HT-29 (cell line): ENCODE data around the gene UBQLN4. TPM values are rescaled to one million over a fixed set of nuclear protein-coding genes. Genes with fewer than 3 reads are reported as not detected.
A peak's percentile ranks its signal among the peaks of the same experiment; 100 is the strongest.

Source experiments
- DNase-seq: peaks from one replicate; pipeline ENCODE4 v3.0.0-alpha.2; 2015; ENCODE audit warnings: low spot score
- total RNA-seq: library from RNA; depleted of rRNA; stranded (reverse); fragments of >200 nt; shearing (Covaris generic); gene quantifications from 2 replicates; pipeline ENCODE4 v1.2.3, GENCODE V29; 2014; rRNA removed

The UBQLN4 gene
- total RNA-seq, 1 experiment from 2014 or later = 41.0 TPM

DNA sequence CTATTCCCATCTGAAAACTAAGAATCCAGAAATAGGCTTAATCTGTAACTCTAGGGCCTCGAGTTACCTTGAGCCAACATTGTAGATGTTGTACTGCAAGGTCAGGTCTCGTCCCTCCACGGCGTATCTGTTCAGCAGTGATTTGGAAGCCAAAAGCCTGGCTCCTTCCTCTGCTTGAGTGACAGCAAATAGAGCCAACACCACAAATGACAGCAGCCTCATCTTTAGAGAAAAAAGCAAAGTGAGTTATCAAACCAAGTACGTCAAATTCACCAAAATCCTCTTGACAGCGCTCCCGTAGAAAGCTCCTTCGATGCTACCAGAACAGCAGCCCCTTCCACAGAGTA is 33.7 kb downstream of the UBQLN4 start:
- DNase-seq = no peak

DNA sequence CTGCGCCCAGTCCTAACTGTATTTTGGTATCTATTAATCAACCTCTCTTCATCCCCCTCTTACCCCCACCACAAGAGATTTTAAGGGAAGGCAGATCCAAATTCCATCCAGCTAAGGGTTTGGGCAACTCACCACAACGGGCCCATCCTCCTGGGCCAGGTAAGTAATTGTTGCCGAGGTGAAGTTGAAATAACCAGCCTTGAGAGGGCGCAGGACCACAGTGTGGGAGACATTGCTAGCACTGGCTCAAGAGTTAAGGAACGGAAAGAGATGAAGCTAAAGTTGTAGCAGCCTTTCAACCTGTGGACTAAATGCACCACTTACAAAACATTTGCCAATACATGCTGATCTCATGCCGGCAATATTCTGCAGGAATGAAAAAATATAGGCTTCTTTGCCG is 38.8 kb downstream of the UBQLN4 start:
- DNase-seq = no peak

DNA sequence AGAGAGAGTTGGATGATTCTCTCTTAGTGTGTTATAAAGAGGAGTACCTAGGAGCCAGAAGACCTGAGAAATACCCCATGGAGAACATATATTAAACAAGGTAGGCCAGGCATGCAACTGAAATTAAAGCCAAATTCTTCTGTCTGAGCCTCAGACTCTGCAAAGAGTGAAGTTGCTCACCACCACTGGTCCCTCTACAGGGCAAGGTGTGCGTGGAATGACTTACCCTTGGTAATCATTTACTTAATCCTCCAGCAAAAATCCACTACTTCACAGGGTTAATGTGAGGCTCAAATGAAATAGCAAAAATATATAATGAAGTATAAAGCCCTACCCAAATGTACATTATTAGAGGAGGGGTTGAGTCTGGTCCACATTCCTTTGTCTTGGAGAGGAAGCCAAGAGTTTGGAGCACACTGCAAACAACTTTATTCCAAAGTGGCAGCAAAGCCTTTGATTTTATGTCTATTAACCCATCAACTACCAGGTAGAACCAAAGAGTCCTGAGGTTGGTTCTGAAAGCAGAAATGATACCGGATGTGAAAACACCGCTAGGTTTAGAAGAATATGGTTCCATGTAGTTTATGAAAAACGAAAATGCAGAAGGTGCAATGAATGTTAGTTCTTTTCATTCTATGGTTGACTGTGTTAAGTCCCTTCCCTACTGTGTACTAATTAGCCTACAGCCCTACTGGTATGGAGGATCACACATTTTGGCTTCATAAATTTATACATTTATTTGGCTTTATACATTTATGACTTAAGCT is 41.4 kb downstream of the UBQLN4 start:
- no peak for DNase-seq

DNA sequence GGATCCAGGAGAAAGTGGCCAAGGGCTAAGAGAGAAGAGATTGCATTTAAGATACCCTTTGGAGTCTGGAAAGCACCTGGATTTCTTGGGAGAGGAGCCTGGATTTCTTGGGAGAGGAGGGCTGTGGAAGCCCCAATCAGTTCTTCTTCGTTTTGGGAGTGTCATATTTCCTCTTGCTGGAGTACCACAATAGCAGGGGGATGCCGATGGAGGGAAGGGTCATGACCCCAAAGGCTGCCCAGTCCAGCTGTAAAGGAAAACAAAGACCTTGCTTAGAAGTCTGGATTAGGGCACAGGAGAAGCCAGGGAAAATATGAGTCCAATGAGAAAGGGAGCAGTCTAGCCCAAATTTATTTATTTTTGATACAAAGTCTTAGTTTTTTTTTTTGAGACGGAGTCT is 44.2 kb downstream of the UBQLN4 start:
- DNase-seq = no peak

DNA sequence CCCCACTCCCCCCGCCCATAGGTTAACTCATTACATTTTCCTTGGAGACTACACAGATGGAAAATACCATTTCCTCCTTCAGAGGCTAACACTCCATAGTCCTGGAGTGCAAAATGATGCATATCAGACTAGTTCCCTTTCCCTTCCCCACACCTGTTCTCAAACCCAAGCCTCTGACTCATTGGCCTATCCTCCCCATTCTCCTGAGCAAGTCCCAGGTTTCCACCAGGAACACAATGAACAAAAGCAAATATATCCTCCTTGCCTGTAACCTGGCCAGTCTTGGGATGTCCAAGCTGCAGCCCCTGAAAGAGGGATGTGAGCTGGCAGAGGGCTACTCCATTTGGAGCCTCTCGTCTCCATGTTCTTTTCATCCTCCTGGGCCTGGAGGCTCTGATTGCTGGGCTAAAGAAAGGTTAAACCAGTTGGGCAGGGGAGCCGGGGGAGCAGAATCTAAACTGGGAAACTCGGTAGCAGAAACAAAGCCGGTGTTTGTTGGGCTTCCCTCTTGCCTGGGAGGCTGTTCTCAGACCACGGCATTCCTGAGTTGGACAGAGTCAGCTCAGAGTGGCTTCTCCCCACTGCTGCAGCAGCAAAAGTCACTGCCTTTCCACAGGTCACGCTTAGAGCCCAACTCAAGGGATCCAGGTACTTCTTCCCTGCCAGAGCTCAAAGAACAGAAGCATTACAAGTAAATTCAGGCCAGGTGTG is 46.8 kb downstream of the UBQLN4 start:
- peak; percentile 72 for DNase-seq

DNA sequence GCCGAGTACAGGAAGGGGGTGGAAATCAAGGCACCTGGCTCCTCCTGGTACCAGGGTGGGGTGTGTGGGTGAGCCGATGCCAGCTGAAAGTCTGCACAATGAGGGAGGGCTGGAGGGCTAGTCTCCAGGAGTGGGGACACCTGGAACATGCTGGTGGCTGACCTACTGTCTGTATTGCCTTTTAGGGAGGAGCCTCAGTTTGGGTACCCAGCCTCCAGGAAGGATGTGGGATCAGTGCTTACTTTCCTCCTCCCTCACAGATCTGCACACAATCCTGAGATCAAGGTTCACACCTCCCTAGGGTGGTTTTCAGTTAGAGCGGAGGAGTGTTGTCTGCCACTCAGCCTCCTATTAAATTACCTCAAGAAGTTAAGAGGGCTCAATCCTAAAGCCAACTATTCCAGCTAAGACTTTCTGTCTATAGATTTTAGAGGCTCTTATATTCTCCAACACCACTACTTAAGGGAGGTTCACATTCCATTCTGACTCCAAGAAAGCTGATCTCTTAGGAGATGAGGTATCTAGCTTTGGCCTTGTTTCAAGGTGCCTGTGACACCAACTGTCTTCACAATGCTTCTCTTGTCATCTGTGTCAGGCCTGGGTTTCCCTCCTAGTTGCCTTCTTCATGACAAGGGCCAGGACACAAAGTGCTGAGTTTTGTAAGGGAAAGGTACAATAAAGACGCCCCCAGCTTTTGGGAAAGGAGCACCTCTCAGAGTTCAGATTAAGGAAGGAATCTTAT is 48.6 kb downstream of the UBQLN4 start:
- DNase-seq = peak; percentile 78

DNA sequence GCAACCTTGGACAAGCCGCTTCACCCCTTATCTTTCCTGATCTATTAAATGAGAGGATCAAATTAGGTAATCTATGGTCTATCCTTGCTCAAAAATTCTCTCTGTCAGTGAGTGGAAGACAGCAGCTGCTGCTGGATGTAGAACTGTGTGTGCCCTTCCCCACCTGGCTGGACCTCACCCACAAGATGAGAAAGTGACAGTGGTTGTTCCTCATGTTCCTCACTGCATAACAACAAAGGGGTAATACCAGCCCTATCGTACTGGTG is 49.7 kb downstream of the UBQLN4 start:
- DNase-seq = no peak

DNA sequence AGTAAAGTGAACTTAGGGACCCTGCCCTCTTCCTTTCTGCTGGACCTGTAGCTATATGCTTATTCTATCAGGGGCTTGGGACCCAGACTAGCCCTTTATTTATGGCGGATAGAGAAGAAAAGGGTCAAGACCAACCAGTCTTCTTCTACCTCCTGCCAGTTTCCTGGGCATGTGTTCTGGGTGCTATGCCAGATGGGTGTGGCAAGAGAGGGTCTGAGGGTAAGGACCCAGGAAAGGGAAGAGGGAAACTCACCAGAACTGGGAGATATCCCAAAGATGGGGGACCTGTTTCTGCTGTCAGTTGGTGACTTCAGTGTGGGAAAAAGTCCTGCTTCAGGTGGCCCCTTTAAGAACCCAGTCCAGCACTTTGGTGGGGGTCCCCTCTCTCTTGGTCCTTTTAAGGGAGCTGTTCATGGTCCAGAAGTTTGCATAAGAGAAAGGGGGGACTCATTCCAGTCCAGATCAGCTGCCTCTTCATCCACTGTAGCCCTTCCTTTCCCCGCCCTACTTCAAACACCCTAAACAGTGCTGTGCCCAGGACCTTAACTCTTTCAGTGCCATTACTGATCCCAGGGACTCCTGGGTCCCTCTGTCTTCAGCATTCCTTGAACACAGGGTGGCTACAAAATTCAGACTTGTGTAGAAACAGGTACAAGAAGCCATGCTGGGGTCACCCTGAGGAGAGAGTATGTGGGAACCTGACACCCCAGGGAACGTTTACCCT is 51.2 kb downstream of the UBQLN4 start:
- peak; percentile 80 for DNase-seq

DNA sequence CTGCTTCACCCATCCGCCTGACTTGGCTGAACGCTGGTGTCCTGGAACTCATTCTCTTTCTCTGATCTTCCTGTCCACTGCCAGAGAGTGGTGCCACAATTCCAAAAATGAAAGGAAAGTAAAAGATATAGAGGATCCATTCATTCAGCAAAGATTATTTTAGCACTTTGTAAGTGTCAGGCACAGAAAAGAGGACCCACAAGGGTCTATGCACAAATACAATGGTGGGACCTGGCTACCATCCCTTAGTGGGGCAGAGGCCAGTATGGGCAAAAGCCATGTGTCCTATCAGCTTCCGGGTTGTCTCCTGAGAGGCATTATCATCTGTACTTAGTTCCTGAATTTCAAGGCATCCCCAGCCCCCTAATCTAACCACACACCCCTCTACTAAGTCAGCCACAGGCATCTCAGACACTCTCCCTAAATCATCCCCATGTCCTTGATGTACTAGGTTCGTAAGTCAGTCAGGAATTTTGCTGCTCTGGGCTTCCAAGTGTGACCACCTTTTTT is 51.9 kb downstream of the UBQLN4 start:
- DNase-seq = peak; percentile 66

DNA sequence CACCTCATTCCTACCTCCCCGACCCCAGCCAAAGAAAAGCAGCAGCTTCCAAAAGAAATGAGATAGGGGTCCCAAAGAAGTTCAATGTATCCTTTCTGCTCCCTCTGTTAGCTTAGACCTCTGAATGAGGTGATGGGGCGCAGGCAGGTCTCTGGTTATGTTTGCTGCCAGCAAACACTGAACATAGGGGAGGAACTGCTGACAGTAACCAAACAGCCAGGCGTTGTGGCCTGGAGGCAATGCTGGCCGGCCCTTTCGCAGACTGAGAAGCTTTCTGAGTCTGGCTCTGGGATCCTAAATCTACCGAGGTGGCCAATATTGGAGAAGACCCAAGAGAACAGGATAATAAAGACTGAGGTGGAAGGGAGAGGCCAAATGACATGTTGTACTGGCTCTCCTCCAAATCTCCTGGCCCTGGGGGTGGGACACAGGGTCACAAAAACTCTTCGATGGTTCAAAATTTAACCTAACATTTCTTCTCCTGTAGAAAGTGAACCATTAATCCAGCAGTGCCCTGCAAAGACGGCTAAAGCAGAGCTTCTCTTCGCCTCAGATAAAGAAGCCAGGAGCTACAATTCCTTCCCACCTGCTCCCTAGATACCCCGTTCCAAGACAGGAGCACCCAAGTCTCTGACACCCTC is 52.5 kb downstream of the UBQLN4 start:
- peak; percentile 64 for DNase-seq

DNA sequence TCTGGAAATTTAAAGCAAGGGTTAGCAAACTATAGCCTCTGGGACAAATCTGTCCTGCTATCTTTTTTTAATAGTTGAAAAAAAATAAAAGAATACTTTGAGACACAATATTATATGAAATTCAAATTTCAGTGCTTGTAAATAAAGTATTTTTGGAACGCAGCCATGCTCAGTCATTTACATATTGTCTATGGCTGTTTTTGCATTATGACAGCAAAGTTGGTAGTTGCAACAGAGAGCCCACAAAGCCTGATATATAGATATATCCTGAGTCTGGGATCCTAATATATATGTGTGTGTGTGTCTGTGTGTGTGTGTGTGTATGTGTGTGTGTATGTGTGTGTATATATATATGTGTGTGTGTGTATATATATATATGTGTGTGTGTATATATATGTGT is 53.6 kb downstream of the UBQLN4 start:
- no peak for DNase-seq

DNA sequence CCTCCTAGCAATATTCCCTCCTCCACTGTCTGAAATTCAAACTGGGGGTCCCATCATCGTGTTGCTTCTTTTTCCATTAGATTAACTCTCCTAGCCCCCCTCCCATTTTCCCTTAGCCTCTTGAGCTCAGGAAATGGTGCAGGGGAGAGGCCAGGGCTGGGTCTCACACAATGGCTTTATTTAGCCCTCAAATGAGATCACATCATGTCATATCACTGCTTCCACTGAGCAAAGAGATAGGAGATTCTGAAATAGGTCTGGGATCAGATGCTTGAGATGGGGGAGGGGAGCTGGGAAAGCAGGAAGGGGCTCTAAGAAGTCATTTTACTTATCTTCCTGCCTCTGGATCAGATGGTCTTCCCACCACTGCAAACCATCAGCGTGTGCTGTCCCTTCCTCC is 57.4 kb downstream of the UBQLN4 start:
- no peak for DNase-seq

DNA sequence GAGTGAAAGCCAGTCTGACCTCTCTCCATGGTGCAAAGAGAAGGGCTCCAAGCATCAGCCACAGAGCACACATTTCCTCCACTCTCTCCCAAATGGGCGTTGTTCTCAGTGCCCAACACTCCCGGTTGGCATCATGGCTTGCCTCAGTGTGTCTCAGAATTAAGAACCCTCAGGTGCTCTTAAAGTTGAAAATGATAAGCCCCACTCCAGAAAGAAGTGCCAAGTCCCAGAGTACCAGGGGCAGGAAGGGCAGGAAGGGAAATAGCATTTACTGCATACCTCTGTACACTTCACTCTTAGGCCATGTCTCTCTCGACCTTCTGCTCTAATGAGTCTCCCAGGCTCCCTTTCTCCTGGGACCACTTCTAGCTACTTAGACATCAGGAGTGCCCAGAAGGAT is 60.0 kb downstream of the UBQLN4 start:
- DNase-seq = no peak

DNA sequence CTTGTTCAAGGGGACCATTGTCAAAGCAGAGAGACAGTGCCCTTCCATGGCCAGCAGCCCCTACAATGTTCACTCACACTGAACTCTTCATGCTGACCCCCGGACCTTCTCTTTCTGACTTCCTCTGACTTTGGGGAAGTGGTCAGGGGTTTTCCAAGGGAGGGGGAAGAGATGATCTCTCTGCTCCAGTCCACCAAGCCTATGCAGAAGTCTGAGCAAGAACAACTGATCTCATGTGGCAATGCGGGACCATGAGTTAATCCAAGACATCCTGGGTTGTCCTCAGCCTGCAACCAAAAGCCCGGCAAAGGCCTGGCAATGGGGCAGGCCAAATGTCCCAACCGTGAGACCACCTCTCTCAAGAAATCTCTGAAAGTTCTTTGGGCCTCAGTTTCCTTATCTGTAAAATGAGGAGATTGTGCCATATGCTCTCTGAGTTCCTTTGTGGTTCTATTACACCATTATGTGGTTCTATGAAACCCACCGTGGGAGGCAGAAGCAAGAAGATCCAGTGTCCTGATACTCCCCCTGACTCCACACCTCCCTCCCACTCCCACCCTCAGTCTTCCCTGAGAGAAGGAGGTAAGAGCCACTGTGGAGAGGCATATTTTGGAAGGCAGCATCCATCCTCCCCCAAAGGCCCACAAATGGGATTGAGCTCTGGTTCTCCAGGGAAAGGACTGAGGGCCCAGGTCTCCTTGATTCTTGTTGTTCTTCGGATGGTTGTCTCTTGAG is 63.4 kb downstream of the UBQLN4 start:
- DNase-seq = no peak

DNA sequence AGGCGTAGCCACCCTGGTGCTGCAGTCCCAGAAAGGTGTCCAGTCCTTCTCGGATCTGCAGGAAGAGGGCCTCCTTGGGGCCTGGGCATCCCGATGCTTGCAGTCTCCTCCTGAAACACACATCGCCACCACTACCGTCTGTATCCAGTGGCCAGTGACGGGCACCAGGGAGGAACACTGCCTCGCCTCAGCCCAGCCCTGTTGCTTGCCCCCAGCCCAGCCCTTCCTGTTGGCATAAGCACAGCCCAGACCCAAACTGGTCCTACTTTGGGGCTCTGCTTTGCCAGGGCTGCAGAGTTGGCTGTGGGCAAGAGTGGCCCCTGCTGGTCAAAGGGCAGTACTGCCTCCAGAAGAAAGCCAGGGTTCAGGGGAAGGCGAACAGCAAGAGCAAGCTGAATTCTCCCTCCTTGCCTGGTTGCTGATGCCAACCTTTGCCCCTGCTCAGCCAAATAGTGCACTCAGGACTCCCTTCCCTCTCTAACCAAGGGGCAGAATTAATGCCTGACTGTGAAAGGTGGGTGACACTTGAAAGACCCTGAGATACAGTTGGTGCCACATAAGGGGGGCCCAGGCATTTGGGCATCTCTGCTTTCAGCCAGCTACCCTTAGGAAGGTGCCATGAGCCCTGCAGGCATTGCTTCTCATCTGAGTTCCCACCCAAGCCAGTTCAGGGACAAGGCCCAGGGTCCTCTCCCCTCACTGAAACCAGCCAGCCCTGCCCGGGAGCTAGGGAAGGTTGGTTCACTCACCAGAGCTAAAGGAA is 64.2 kb downstream of the UBQLN4 start:
- peak; percentile 89 for DNase-seq

Other genes starting within 250 kb of the UBQLN4 start
- 17.6 and 18.0 TPM in 2 replicates for gene GON4L, start 196.6 kb downstream of the UBQLN4 start, total RNA-seq
- not detected in 2 replicates for gene SYT11, start 194.2 kb downstream of the UBQLN4 start, total RNA-seq
- 6.5 and 14.8 TPM in 2 replicates for gene RIT1, start 142.4 kb downstream of the UBQLN4 start, total RNA-seq
- gene KHDC4, start 119.4 kb downstream of the UBQLN4 start, total RNA-seq = 44.4 and 53.6 TPM in 2 replicates
- 0.47 and 3.1 TPM in 2 replicates for gene RXFP4, start 112.2 kb downstream of the UBQLN4 start, total RNA-seq
- 150 and 179 TPM in 2 replicates for gene ARHGEF2, start 75.3 kb downstream of the UBQLN4 start, total RNA-seq
- gene SSR2, start 32.8 kb downstream of the UBQLN4 start, total RNA-seq = 227 and 261 TPM in 2 replicates
- gene LAMTOR2, start 984 bp upstream of the UBQLN4 start, total RNA-seq = 108 and 130 TPM in 2 replicates
- 163 and 185 TPM in 2 replicates for gene RAB25, start 7.4 kb upstream of the UBQLN4 start, total RNA-seq
- gene MEX3A, start 28.7 kb upstream of the UBQLN4 start, total RNA-seq = 9.3 and 13.3 TPM in 2 replicates
- gene LMNA, start 60.9 kb upstream of the UBQLN4 start, total RNA-seq = 1,664 and 1,875 TPM in 2 replicates
- gene SEMA4A, start 99.8 kb upstream of the UBQLN4 start, total RNA-seq = 5.1 and 11.6 TPM in 2 replicates
- 15.3 and 21.6 TPM in 2 replicates for gene SLC25A44, start 140.3 kb upstream of the UBQLN4 start, total RNA-seq
- 111 and 122 TPM in 2 replicates for gene PMF1, start 159.2 kb upstream of the UBQLN4 start, total RNA-seq
- gene BGLAP, start 188.4 kb upstream of the UBQLN4 start, total RNA-seq = 0.23 and 0.34 TPM in 2 replicates
- gene PAQR6, start 194.3 kb upstream of the UBQLN4 start, total RNA-seq = 6.5 and 7.0 TPM in 2 replicates
- 135 and 146 TPM in 2 replicates for gene SMG5, start 229.0 kb upstream of the UBQLN4 start, total RNA-seq
- gene TMEM79, start 230.5 kb upstream of the UBQLN4 start, total RNA-seq = 4.4 and 5.6 TPM in 2 replicates
- gene GLMP, start 241.9 kb upstream of the UBQLN4 start, total RNA-seq = 75.3 and 78.6 TPM in 2 replicates
- gene VHLL, start 245.5 kb upstream of the UBQLN4 start, total RNA-seq = not detected in 2 replicates